Measurements from ENCODE around the gene SORBS1. TPM values are rescaled to one million over a fixed set of nuclear protein-coding genes. Genes with fewer than 3 reads are reported as not detected.

SORBS1 gene
- polyA plus RNA-seq, 6 donors from 2014 or later: 0.13 to 0.94 TPM; not detected in 4

DNA sequence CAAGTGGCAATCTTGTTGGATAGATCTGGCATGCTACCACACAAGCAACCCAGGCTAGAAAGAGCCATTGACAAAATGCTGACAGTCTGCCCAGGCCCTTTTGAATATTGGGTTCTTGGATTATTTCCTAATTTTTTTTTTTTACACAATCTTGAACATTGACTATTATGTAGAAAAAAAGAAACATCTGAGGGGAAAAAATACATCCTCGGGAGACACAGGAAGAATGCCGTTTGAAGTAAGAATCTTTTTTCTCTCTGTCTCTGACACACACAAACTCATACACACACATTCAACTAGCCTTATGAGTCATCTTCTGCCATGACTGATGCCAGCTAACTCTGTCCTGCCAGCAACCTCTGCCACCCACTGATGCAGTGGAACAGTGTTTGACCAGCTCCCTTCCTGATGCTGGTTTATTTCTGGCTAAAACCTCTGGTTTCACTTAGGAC lies 47.2 kb downstream of the SORBS1 start:
- Mint-ChIP-seq H3K27ac (no peak overlapping the region), H3K4me1 (no peaks in the 10 kb centered on the region), H3K4me3 (no peak overlapping the region), H3K36me3 (no peaks in the 10 kb centered on the region), H3K9me3 (no peaks in the 10 kb centered on the region), H3K27me3 (peaks cover 13 to 16% (median 14%) of the 10 kb centered on the region in 3 donors)
- no peak for ATAC-seq (ENCODE audit: low read depth in 2 of 2)
- no peak for DNase-seq

DNA sequence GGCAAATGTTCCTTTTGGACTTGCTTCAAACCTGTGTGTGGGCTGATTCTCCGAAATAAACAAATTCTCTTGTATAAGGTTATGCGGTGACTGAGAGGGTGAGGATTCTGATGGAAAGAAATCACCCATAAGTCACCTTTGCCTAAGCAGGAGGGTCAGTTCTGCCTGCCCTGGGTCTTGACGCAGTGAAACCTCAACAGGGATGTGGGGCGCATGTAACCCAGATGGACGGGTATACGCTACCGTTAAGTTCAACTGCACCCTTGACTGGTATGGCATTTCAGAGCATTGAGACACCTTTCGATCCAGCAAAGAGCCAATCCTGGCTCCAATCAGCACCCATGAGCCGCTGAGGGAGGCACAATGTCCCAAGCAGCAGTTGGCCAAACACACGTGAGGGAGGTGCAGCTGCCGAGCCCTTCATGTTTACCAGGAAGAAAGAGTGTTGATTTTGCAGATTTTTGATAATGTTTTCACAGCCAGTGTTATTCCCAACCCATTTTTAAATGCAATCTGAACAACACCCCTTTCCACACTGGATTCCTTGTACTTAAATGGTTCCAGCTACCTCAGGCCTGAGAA lies 48.1 kb downstream of the SORBS1 start:
- ATAC-seq (ENCODE audit: low read depth in 2 of 2): no peak
- Mint-ChIP-seq H3K4me1 (no peaks in the 10 kb centered on the region), H3K27ac (no peak overlapping the region), H3K27me3 (peaks cover 18 to 21% (median 19%) of the 10 kb centered on the region in 3 donors), H3K36me3 (no peaks in the 10 kb centered on the region), H3K4me3 (no peak overlapping the region), H3K9me3 (no peaks in the 10 kb centered on the region)
- DNase-seq: no peak

DNA sequence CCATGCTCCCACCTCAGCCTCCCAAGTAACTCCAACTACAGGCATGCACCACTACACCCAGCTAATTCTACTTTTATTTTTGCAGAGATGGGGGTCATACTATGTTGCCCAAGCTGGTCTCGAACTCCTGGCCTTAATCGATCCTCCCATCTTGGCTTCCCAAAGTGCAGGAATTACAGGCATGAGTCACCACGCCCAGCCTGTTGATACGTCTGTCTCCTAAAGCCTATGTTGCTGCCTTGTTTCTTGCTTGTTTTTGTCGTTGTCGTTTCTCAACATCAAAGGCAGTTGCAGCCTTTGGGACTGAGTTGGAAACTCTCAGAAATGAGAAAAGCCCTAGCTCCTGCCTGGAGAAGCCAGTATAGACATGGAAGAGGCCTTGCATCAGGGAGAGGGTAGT lies 49.9 kb downstream of the SORBS1 start:
- peaks cover 18 to 21% (median 19%) of the 10 kb centered on the region in 3 donors for H3K27me3 Mint-ChIP-seq
- no peak for DNase-seq

DNA sequence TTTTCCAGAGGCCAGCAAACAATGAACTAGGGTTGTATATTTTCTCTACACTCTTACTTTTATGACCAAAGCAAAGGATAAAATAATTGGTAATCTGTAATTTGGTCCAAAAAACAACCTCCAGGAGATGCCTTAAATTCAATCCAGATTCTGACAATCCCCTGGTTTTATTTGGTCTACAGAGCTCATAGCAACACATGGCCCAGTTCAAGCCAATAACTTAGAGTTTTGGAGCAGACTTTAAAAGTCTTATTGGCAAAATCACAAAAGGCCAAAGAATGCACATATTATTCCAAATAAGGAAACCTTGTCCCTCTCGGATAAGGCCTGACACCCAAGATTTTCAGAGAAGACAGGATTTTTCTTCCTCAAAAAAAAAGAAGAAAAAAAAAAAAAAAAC lies 51.9 kb downstream of the SORBS1 start:
- Mint-ChIP-seq H3K4me1 (no peaks in the 10 kb centered on the region), H3K27me3 (peaks cover 21 to 28% (median 23%) of the 10 kb centered on the region in 3 donors), H3K9me3 (no peaks in the 10 kb centered on the region), H3K4me3 (no peak overlapping the region), H3K36me3 (no peaks in the 10 kb centered on the region), H3K27ac (no peak overlapping the region)
- DNase-seq: no peak
- ATAC-seq (ENCODE audit: low read depth in 2 of 2): no peak

More for the DNA sequence above, 49.9 kb downstream of the SORBS1 start:
- Mint-ChIP-seq H3K27ac (no peak overlapping the region), H3K36me3 (no peaks in the 10 kb centered on the region), H3K4me1 (no peaks in the 10 kb centered on the region), H3K4me3 (no peak overlapping the region), H3K9me3 (no peaks in the 10 kb centered on the region)
- ATAC-seq (ENCODE audit: low read depth in 2 of 2): no peak

DNA sequence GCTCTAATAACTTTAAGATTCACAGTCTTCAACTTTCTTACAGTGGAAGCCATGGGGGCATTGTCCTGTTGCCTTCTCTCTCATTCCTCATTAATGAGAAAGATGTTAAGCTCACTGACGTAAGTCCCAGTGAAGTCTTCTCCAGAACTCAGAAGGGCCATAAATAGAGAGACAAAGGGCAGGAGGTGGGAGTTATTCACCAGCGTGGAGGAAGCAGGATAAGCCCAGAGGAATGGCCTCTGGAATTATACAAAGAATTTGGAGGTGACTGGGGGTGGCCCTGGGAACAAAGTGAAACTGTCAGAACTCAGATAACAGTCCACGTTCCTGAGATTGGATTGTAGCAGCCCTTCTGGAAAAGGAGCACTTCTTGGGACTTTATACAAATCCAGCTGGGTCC lies 52.4 kb downstream of the SORBS1 start:
- DNase-seq: no peak
- H3K4me3 Mint-ChIP-seq: no peak overlapping the region
- ATAC-seq (ENCODE audit: low read depth in 2 of 2): no peak
- peaks cover 21 to 34% (median 26%) of the 10 kb centered on the region in 3 donors for H3K27me3 Mint-ChIP-seq
- no peak overlapping the region for H3K27ac Mint-ChIP-seq
- no peaks in the 10 kb centered on the region for H3K4me1 Mint-ChIP-seq
- no peaks in the 10 kb centered on the region for H3K36me3 Mint-ChIP-seq
- no peaks in the 10 kb centered on the region for H3K9me3 Mint-ChIP-seq

DNA sequence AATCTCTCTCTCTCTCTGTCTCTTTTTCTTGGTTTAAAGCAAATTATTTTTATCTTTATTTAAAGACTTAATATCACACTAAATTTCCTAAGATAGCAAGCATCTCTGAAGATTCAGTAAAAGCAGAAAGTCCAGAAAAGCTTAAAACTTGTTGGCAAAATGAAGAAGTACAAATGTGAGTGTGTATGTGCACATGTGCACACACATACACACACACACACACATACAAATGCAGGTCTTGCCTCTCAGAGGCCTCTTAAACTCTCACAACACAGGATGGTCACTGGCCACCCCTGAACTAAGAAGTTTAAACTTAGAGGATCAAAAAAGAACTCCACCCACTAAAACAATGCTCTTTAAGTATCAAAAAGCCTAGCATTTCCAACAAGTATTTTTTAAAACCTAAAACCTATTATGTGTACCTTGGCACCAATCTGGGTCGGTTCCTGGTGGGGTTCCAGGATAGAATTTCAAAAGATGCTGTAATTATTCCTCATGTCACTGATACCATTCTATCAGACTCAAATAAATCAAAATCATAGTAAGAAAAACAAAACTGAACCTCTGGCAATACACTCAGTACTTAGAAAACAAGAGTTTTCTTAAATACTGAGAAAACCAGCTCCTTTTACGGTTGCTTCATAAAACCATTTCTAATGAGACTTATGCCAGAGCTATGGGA lies 55.0 kb downstream of the SORBS1 start:
- no peaks in the 10 kb centered on the region for H3K4me1 Mint-ChIP-seq
- H3K9me3 Mint-ChIP-seq: no peaks in the 10 kb centered on the region
- H3K27me3 Mint-ChIP-seq: peaks cover 17 to 40% (median 27%) of the 10 kb centered on the region in 3 donors
- no peak for DNase-seq
- H3K27ac Mint-ChIP-seq: no peak overlapping the region
- no peak for ATAC-seq (ENCODE audit: low read depth in 2 of 2)
- H3K36me3 Mint-ChIP-seq: no peaks in the 10 kb centered on the region
- H3K4me3 Mint-ChIP-seq: no peak overlapping the region

DNA sequence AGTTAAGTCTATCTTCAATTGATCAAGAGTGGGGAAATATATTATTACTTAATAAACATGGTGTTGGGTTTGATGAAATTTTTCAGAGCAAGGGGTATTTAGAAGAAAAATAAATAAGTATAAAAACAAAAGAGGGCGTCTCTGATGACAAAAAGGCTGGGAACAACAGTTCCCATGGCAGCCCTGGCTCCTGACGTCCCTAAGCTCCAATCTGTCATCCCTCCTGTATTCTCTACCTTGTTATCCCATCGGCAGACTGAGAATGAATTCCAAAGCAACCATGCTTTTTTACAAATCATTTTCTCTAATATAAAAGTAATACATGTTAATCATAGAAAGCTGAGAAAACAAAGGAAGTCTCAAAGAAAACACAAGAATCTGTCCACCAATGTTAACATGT lies 55.5 kb downstream of the SORBS1 start:
- Mint-ChIP-seq H3K9me3 (no peaks in the 10 kb centered on the region), H3K27ac (no peak overlapping the region), H3K36me3 (no peaks in the 10 kb centered on the region), H3K4me1 (no peaks in the 10 kb centered on the region), H3K4me3 (no peak overlapping the region), H3K27me3 (peaks cover 13 to 40% (median 21%) of the 10 kb centered on the region in 3 donors)
- no peak for ATAC-seq (ENCODE audit: low read depth in 2 of 2)
- DNase-seq: no peak

DNA sequence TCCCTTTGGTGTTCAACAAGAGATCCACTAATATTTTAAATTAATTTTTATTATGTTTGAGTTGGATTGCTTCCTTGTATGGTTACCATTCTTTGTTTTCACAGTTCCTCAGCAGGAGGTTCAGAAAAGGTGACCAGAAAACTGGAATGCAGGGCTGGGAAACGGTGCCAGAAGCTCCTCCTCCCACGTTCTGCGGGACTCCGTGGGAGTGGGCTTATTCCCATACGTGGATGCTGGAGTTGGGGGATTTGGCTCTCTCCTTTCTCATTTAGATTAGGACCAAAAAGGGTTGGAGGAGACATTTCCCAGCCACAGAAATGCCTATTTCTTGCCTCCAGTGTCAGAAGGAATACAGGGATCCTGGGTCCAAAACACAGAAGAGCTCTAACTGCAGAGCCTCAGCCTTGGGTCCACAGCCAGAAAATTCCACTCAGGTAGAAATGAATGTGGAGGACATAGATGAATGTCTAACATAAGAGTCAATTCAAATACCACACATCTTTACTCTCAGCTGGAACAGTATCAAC lies 56.0 kb downstream of the SORBS1 start:
- ATAC-seq (ENCODE audit: low read depth in 2 of 2) (no peak), DNase-seq (no peak)
- Mint-ChIP-seq H3K36me3 (no peaks in the 10 kb centered on the region), H3K4me3 (no peak overlapping the region), H3K27me3 (peaks cover 11 to 40% (median 19%) of the 10 kb centered on the region in 3 donors), H3K9me3 (no peaks in the 10 kb centered on the region), H3K27ac (no peak overlapping the region), H3K4me1 (no peaks in the 10 kb centered on the region)

DNA sequence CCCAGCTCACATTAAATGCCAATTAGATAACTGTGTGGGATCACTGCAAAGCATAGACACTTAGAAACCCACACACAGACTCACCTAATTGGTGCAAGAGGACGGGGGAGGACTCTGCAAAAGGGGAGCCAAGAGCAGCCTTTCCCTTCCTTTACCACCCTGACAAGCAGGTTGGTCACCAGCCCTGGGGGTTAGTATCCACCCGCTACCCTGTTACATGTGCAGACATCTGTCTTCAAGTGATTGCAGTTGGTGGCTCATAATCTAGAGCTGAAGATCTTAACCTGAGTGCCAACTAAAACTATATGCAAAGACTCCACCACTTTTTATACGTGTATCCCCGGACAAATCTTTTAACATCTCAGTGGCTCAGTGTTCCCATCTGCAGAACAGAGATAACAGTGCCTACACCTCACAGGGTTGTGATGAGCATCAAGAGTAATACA lies 56.9 kb downstream of the SORBS1 start:
- Mint-ChIP-seq H3K27me3 (peaks cover 11 to 35% (median 19%) of the 10 kb centered on the region in 3 donors), H3K36me3 (no peaks in the 10 kb centered on the region), H3K4me3 (no peak overlapping the region), H3K4me1 (no peaks in the 10 kb centered on the region), H3K9me3 (no peaks in the 10 kb centered on the region), H3K27ac (no peak overlapping the region)
- DNase-seq (no peak), ATAC-seq (ENCODE audit: low read depth in 2 of 2) (no peak)

DNA sequence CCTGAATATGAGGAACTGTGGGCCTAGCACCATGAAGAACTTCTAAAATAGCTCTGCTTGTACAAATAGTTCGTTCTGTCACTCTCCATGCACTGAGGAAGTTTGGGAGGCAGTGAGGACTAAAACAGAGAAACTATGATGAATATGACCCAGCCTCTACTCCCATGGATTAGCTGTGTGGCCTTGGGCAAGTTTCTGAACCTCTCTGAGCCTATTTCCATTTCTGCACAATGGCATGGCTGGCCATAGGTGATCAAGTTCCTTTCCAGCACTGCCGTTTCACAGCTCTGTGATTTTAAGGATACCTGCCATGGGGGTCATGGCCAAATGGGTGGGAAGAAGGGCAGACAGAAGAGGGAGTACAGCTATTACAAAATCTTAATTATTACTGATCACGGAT lies 57.6 kb downstream of the SORBS1 start:
- H3K4me3 Mint-ChIP-seq: no peak overlapping the region
- no peak overlapping the region for H3K27ac Mint-ChIP-seq
- no peaks in the 10 kb centered on the region for H3K9me3 Mint-ChIP-seq
- ATAC-seq (ENCODE audit: low read depth in 2 of 2) (no peak), DNase-seq (no peak)
- no peaks in the 10 kb centered on the region for H3K4me1 Mint-ChIP-seq
- peaks cover 9 to 29% (median 16%) of the 10 kb centered on the region in 3 donors for H3K27me3 Mint-ChIP-seq
- no peaks in the 10 kb centered on the region for H3K36me3 Mint-ChIP-seq

DNA sequence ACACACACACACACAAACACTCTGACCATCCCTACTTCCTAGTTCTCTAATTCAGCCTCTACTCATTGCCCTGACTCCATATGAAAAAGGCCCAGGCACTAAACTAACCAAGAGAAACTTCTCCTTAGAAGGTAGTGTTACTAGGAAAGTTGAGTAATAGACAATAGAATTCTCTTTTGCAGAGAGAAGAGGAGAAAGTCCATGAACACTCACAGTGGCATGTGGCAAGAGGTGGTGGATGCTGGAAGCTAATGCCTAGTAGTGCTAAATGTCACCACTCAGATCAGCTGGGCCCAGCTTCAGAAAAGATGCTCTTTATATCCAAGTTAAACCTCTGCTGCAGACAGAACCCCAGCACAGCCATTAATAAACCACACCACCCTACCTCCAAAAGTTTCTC lies 58.2 kb downstream of the SORBS1 start:
- Mint-ChIP-seq H3K4me3 (no peak overlapping the region), H3K36me3 (no peaks in the 10 kb centered on the region), H3K27me3 (peaks cover 6 to 28% (median 14%) of the 10 kb centered on the region in 3 donors), H3K4me1 (no peaks in the 10 kb centered on the region), H3K27ac (peak overlapping the region in 1 of 6 donors; percentile 58), H3K9me3 (no peaks in the 10 kb centered on the region)
- ATAC-seq (ENCODE audit: low read depth in 2 of 2): no peak
- no peak for DNase-seq

DNA sequence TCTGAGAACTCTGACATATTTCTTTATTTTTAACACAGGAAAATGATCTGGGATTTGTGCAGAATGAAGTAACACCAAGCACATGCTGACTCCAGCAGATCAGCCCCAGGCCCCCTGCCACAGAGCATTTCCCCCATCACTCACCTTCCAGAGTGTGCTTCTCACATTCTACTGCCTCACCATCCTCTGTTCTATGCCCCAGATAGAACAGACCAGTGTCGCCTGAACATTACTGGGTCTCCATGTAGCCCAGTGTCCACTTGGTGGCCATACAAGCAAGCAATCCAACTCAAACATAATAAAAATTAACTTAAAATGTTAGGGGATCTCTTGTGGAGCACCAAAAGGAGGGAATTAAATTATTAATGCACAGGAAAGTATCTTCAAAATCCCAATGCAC lies 58.8 kb downstream of the SORBS1 start:
- H3K27ac Mint-ChIP-seq: no peak overlapping the region
- no peaks in the 10 kb centered on the region for H3K9me3 Mint-ChIP-seq
- no peak for DNase-seq
- H3K4me3 Mint-ChIP-seq: no peak overlapping the region
- ATAC-seq (ENCODE audit: low read depth in 2 of 2): no peak
- no peaks in the 10 kb centered on the region for H3K4me1 Mint-ChIP-seq
- H3K36me3 Mint-ChIP-seq: no peaks in the 10 kb centered on the region
- peaks cover 6 to 35% (median 19%) of the 10 kb centered on the region in 3 donors for H3K27me3 Mint-ChIP-seq

DNA sequence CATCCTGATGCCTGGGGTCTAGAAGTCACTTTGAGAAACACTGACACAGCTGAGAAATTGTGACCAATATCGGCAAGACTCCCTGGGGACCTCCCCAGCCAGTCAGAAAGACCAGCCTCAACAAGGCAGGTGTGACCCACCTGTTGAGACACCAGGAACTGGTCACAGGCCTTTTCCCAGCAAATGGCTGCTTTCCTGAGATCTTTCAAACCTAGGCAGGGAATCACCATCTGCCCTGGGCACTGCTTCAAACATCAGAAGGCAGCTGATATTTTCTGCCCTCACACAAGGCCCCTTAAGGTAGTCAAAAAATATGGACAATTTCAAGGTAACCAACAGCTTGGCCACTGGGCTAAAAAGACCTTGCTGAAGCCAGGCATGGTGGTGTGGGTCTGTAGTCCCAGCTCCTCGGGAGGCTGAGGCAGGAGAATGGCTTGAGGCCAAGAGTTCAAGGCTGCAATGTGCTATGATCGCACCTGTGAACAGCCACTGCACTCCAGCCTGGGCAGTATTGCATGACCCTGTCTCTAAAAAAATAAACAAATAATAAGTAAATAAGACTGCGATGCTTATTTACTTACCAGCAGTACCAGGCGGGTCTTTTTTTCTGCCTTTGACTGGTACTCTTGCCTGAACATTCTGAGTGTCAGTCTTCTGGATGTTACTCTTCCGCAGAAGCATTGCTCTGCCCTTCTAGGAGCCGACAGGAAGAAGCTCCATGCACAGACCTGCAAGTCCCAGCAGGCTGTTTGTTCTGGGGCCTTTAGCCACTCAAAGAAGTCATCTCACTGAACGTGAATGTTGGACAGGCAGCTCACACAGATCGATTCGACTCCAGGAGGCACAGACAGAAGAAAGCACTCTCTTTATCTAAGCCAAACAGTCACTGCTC lies 59.7 kb downstream of the SORBS1 start:
- Mint-ChIP-seq H3K36me3 (no peaks in the 10 kb centered on the region), H3K4me3 (no peak overlapping the region), H3K4me1 (no peaks in the 10 kb centered on the region), H3K9me3 (no peaks in the 10 kb centered on the region), H3K27me3 (peaks cover 6 to 44% (median 23%) of the 10 kb centered on the region in 3 donors), H3K27ac (no peak overlapping the region)
- DNase-seq: no peak
- no peak for ATAC-seq (ENCODE audit: low read depth in 2 of 2)

All from naive B cell (primary cell).